Thoracic aorta (tissue), 2 donors: Measurements from ENCODE around the gene EIF1. TPM values are rescaled to one million over a fixed set of nuclear protein-coding genes. Genes with fewer than 3 reads are reported as not detected.
A peak's percentile ranks its signal among the peaks of the same experiment; 100 is the strongest.

Experiments
- ATAC-seq: fragments of 150-250 bp; one replicate; pipeline ENCODE4 v1.8.0; 2017; ENCODE audit warnings: low read depth; ENCODE audit not compliant: insufficient number of reproducible peaks, low FRiP score
- DNase-seq: peaks from one replicate; pipeline ENCODE4 v3.0.0-alpha.2; 2020; ENCODE audit warnings: low spot score
- H3K27ac ChIP-seq, 2 donors: fragments of 200-600 bp; sonication (generic); 1 replicate in 1 of 2; 2 replicates in 1 of 2; pipeline ENCODE4 v1.5.1; 2016; ENCODE audit warnings: mild to moderate bottlenecking in 2 of 2, moderate library complexity in 2 of 2
- H3K27me3 ChIP-seq: fragments of 200-600 bp; sonication (generic); replicated peaks from 2 replicates; pipeline ENCODE4 v1.6.0; 2016; ENCODE audit warnings: mild to moderate bottlenecking; ENCODE audit not compliant: insufficient read depth
- H3K36me3 ChIP-seq: fragments of 200-600 bp; sonication (generic); one replicate; pipeline ENCODE4 v1.5.1; 2016
- H3K4me1 ChIP-seq, 2 donors: fragments of 200-600 bp; sonication (generic); 1 replicate in 1 of 2; 2 replicates in 1 of 2; pipeline versions ENCODE4 v1.5.1 to v1.6.0; 2016; ENCODE audit warnings: low read depth in 2 of 2, mild to moderate bottlenecking in 1 of 2; ENCODE audit not compliant: control insufficient read depth in 1 of 2
- H3K4me3 ChIP-seq: fragments of 200-600 bp; sonication (generic); 2 replicates; pipeline ENCODE4 v1.5.1; 2016; ENCODE audit warnings: mild to moderate bottlenecking
- H3K9me3 ChIP-seq: fragments of 200-600 bp; sonication (generic); 2 replicates; pipeline ENCODE4 v1.5.1; 2016
- total RNA-seq, 2 donors: library from RNA; depleted of rRNA; stranded (reverse); fragments of >200 nt; gene quantifications; one replicate each; pipeline versions ENCODE4 v1.1.0 to v1.2.3, GENCODE V29; 2016
- TF ChIP-seq, protein P1 (sequence below): fragments of 200-600 bp; sonication (generic); IDR thresholded peaks from one replicate; pipeline ENCODE4 v1.5.1; 2019; ENCODE audit warnings: antibody characterized with exemption

EIF1 gene
- total RNA-seq, 2 donors from 2014 or later: 167 to 318 TPM

DNA sequence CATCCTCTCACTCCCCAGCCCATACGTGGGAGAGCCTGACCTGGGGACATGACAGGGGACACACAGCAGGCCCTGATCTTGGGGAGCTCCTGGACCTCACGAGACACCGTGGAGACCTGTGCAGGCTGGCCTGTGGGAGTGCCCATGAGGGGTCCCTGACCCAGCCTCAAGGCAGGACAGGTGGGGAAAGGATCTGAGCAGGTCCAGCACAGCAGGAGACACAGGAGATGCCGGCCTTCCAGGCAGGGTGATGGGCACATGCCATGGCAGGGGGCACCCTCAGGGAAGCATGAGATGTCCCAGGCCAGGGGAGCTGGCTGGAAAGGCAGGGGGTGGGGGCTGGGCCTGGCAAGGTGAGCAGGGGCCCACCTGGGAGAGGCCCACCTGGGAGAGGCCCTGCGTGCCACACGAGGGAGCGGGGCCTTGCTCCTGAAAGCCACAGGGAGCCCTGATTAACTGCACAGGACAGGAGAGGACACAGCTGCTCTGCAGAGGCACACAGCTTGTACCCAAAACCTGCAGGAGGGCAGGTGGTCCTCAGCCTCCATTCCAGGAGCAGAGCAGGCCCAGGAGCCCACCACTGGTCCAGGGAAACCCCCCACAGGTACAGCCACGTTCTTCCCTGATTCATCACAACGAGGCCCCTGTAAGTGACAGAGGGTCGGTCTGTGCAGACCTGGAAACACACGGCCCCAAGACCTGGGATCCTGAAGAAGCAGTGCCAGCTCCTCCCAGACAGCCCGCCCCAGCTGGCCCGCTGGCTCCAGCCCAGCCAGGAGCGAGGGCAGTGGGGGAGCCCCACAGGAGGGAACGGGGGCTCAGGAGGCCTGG, 37.7 kb upstream of the EIF1 start:
- H3K4me3 ChIP-seq: peak overlapping the region; percentile 54
- no peak for ATAC-seq
- TF ChIP-seq, protein P1, sequence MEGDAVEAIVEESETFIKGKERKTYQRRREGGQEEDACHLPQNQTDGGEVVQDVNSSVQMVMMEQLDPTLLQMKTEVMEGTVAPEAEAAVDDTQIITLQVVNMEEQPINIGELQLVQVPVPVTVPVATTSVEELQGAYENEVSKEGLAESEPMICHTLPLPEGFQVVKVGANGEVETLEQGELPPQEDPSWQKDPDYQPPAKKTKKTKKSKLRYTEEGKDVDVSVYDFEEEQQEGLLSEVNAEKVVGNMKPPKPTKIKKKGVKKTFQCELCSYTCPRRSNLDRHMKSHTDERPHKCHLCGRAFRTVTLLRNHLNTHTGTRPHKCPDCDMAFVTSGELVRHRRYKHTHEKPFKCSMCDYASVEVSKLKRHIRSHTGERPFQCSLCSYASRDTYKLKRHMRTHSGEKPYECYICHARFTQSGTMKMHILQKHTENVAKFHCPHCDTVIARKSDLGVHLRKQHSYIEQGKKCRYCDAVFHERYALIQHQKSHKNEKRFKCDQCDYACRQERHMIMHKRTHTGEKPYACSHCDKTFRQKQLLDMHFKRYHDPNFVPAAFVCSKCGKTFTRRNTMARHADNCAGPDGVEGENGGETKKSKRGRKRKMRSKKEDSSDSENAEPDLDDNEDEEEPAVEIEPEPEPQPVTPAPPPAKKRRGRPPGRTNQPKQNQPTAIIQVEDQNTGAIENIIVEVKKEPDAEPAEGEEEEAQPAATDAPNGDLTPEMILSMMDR: no peak
- H3K36me3 ChIP-seq: no peaks in the 10 kb centered on the region
- peaks cover 6 to 36% of the 10 kb centered on the region in 2 donors for H3K4me1 ChIP-seq
- H3K27me3 ChIP-seq: no peaks in the 10 kb centered on the region
- H3K27ac ChIP-seq: peak overlapping the region; percentile 50 to 60
- H3K9me3 ChIP-seq: no peaks in the 10 kb centered on the region
- no peak for DNase-seq

DNA sequence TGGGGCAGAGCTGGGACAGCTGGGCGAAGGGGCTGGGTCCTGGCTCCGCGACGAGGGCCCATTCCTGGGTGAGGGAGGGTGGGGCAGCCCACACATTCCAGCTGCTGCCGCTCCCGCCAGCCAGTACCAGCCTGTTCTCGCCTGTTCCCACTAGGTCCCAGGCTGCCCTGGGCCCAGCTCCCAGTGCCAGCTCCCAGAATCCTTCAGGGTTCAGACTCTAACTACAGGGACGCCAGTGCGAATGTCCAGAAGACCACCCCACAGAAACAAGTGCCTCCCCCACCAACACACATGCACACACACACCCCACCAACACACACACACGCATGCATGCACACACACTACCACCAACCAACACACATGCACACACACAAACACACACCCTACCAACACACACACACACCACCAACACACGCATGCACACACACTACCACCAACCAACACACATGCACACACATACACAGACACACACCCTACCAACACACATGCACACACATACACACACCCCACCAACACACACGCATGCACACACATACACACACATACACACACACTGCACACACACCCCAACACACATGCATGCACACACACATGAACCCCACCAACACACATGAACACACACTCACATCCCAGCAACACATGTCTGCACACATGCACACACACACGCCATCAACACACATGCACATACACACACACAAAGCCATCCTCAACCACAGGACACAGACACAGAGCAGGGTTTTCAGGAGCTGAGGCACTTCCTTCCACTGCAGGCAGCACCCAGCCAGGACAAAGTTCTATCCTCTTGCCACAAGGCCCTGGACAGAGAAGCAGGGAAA, 36.8 kb upstream of the EIF1 start:
- Histone ChIP-seq H3K9me3 (no peaks in the 10 kb centered on the region), H3K36me3 (no peaks in the 10 kb centered on the region), H3K4me1 (peaks cover 6 to 35% of the 10 kb centered on the region in 2 donors), H3K27me3 (no peaks in the 10 kb centered on the region), H3K4me3 (peak overlapping the region; percentile 54), H3K27ac (peak overlapping the region; percentile 50 to 60)
- ATAC-seq (no peak), DNase-seq (no peak)
- TF ChIP-seq, protein P1: no peak

DNA sequence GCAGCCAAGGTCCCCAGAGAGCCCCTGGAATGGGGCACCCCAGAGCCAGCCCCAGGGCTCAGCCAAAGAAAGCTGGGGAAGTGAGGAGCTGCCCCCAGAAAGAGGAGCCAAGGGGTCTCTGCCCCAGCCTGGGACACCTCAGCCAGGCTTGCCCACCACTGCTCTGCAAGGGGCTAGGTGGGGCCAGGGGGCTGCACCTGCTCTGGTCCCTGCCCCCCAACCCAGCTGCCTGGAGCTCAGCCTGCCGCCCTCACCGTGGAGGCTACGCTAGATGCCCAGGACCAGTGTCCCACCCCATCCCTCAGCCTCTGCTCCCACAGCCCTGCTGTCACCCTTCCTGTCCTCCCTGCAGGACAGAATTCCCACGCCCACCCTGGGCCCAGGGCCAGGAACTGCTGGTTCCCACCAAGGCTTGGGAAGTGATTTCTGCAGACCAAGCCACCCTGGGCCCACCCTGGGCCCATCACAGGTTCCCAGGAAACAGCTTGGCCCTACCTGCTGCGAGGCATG, 36.2 kb upstream of the EIF1 start:
- H3K27ac ChIP-seq: no peak overlapping the region
- no peak for ATAC-seq
- TF ChIP-seq, protein P1: no peak

GRCh38 chr17:41653421-41653820, 35.3 kb upstream of the EIF1 start:
- Histone ChIP-seq H3K4me1 (peaks cover 1 to 31% of the 10 kb centered on the region in 2 donors), H3K9me3 (no peaks in the 10 kb centered on the region), H3K36me3 (no peaks in the 10 kb centered on the region), H3K4me3 (no peak overlapping the region), H3K27me3 (no peaks in the 10 kb centered on the region), H3K27ac (no peak overlapping the region)
- ATAC-seq (no peak), DNase-seq (no peak)
- TF ChIP-seq, protein P1: no peak

More for the DNA sequence above, 36.2 kb upstream of the EIF1 start:
- Histone ChIP-seq H3K4me1 (peaks cover 6 to 35% of the 10 kb centered on the region in 2 donors), H3K36me3 (no peaks in the 10 kb centered on the region), H3K4me3 (no peak overlapping the region), H3K27me3 (no peaks in the 10 kb centered on the region), H3K9me3 (no peaks in the 10 kb centered on the region)
- DNase-seq: no peak
